HS-27A (cell line): ENCODE measurements around the gene NOL4L.
"Not testable (repeated sequence)": the region's sequence is repeated elsewhere in the genome, so short reads cannot be mapped to it uniquely, and the experiment has no call there.

Experiments used
- DNase-seq: peaks from one replicate; pipeline ENCODE4 v3.0.0-alpha.2; 2012; ENCODE audit warnings: low read depth, missing footprints

NOL4L gene

GRCh38 chr20:32421290-32421689 lies 163.8 kb downstream of the NOL4L start:
- DNase-seq: no peak

- no peak for DNase-seq
These were observed 166.8 kb downstream of the NOL4L start for GRCh38 chr20:32418376-32418775.

- DNase-seq: no peak
These were observed 168.9 kb downstream of the NOL4L start for GRCh38 chr20:32416206-32416605.

GRCh38 chr20:32415494-32415893 lies 169.6 kb downstream of the NOL4L start:
- DNase-seq: no peak

GRCh38 chr20:32411955-32412706 lies 173.0 kb downstream of the NOL4L start:
- DNase-seq: no peak

GRCh38 chr20:32407131-32407750 lies 177.9 kb downstream of the NOL4L start:
- not testable (repeated sequence) for DNase-seq

- no peak for DNase-seq
These were observed 178.4 kb downstream of the NOL4L start for GRCh38 chr20:32406701-32407100.

GRCh38 chr20:32404017-32404416 lies 181.1 kb downstream of the NOL4L start:
- no peak for DNase-seq

- no peak for DNase-seq
These were observed 184.7 kb downstream of the NOL4L start for GRCh38 chr20:32400476-32400875.

- DNase-seq: no peak
These were observed 187.5 kb downstream of the NOL4L start for GRCh38 chr20:32397567-32398084.

GRCh38 chr20:32396646-32397160 lies 188.4 kb downstream of the NOL4L start:
- DNase-seq: no peak

GRCh38 chr20:32395066-32395465 lies 190.1 kb downstream of the NOL4L start:
- no peak for DNase-seq
